ENCODE data around the gene ITGAL.

- TF ChIP-seq EZH2phosphoT487 (IDR thresholded peaks at IDR 0.05; ENCODE audit: low read length) (no peak), CTCF (IDR thresholded peaks at IDR 0.05; ENCODE audit: low read length) (no peak)
Observed at GRCh38 chr16:30481381-30481780, 8.8 kb downstream of the ITGAL start.

Measured in MM.1S (cell line).